Posterior vena cava (tissue), 2 donors: ENCODE data around the gene ZMYND8. TPM values are rescaled to one million over a fixed set of nuclear protein-coding genes. Genes with fewer than 3 reads are reported as not detected.
"Not testable (repeated sequence)": the region's sequence is repeated elsewhere in the genome, so short reads cannot be mapped to it uniquely, and the experiment has no call there.

ENCODE experiments used
- DNase-seq: peaks from one replicate; pipeline ENCODE4 v3.0.0-alpha.2; 2020; ENCODE audit warnings: low spot score
- intact Hi-C, 2 donors: fragments of 100-400 bp; cut with DNase I; formaldehyde crosslinking; loops; one replicate each; pipeline versions ENCODE4 v1.14.1 to v1.14.2; 2022 to 2023
- total RNA-seq, 2 donors: library from RNA; stranded (reverse); fragmentation: NEBNext Ultra II Directional; extraction: Animal tissue kit (Norgen Biotek cat#: 25700); gene quantifications; one replicate each; pipeline ENCODE4 v1.2.1, GENCODE V29; 2021
- donor health status: DM: yes; HTN: yes; CAD: no.
- donor health status: DM: yes; HTN: yes; CAD: no.

ZMYND8 gene
- total RNA-seq, 2 donors from 2014 or later, result 28.0 to 29.3 TPM

GRCh38 chr20:47183367-47183766, 173.1 kb downstream of the ZMYND8 start:
- intact Hi-C loops, result loop anchor here in 1 of 2 donors (10.0 kb wide), 1 partner anchor 1529 kb away; no protein-coding TSS in a partner anchor
- peak; percentile 69 for DNase-seq

- peak; percentile 66 for DNase-seq
- intact Hi-C loops, result loop anchor here in 1 of 2 donors (10.0 kb wide), 1 partner anchor 1526 kb away; no protein-coding TSS in a partner anchor
Measured at GRCh38 chr20:47181056-47181862, 175.2 kb downstream of the ZMYND8 start.

- intact Hi-C loops, result no loop called here
Measured at GRCh38 chr20:47179267-47179666, 177.2 kb downstream of the ZMYND8 start.

GRCh38 chr20:47178851-47179250, 177.6 kb downstream of the ZMYND8 start:
- intact Hi-C loops, result no loop called here

More at GRCh38 chr20:47179267-47179666, 177.2 kb downstream of the ZMYND8 start:
- no peak for DNase-seq

GRCh38 chr20:47178277-47178676, 178.2 kb downstream of the ZMYND8 start:
- peak; percentile 45 for DNase-seq
- intact Hi-C loops, result no loop called here

More at GRCh38 chr20:47178851-47179250, 177.6 kb downstream of the ZMYND8 start:
- no peak for DNase-seq

- DNase-seq, intact Hi-C loops: not testable (repeated sequence)
Measured at GRCh38 chr20:47176217-47176616, 180.3 kb downstream of the ZMYND8 start.

GRCh38 chr20:47175493-47175892, 181.0 kb downstream of the ZMYND8 start:
- DNase-seq, result peak; percentile 26
- intact Hi-C loops, result no loop called here

GRCh38 chr20:47174456-47175243, 181.8 kb downstream of the ZMYND8 start:
- intact Hi-C loops, result no loop called here
- DNase-seq, result peak; percentile 57

- intact Hi-C loops, result no loop called here
- peak; percentile 44 for DNase-seq
Measured at GRCh38 chr20:47173596-47174216, 182.8 kb downstream of the ZMYND8 start.

GRCh38 chr20:47172579-47172978, 183.9 kb downstream of the ZMYND8 start:
- peak; percentile 78 for DNase-seq

GRCh38 chr20:47167846-47168245, 188.7 kb downstream of the ZMYND8 start:
- DNase-seq, result peak; percentile 58
- intact Hi-C loops, result no loop called here

More at GRCh38 chr20:47172579-47172978, 183.9 kb downstream of the ZMYND8 start:
- intact Hi-C loops, result no loop called here

- peak; percentile 65 for DNase-seq
- intact Hi-C loops, result no loop called here
Measured at GRCh38 chr20:47165376-47165865, 191.1 kb downstream of the ZMYND8 start.

GRCh38 chr20:47164140-47164539, 192.4 kb downstream of the ZMYND8 start:
- intact Hi-C loops, result no loop called here
- peak; percentile 36 for DNase-seq

GRCh38 chr20:47161411-47161810, 195.1 kb downstream of the ZMYND8 start:
- peak; percentile 65 for DNase-seq
- intact Hi-C loops, result no loop called here

- DNase-seq, result peak; percentile 67
- intact Hi-C loops, result no loop called here
Measured at GRCh38 chr20:47160992-47161391, 195.5 kb downstream of the ZMYND8 start.

- no peak for DNase-seq
Measured at GRCh38 chr20:47160240-47160639, 196.3 kb downstream of the ZMYND8 start.

More at GRCh38 chr20:47160240-47160639, 196.3 kb downstream of the ZMYND8 start:
- intact Hi-C loops, result no loop called here
